Activated B cell treated with CpG ODN at 0.5 μM for 24 hours (primary cell): ENCODE results near the gene APP. TPM values are rescaled to one million over a fixed set of nuclear protein-coding genes. Genes with fewer than 3 reads are reported as not detected.

Source experiments
- ATAC-seq: fragments of 200-7000 bp; cut with Tn5 transposase; one replicate; pipeline ENCODE4 v1.10.0; 2021; ENCODE audit warnings: low read depth, mild to moderate bottlenecking, moderate library complexity
- CTCF ChIA-PET: fragments of 350-600 bp; sonication (Branson Sonifier 250); formaldehyde crosslinking; loops from one replicate; lab custom pipeline; 2021; ENCODE audit warnings: antibody characterized with exemption; lab: Charles Lee
- POLR2A ChIA-PET: fragments of 350-600 bp; sonication (Branson Sonifier 250); formaldehyde crosslinking; loops from one replicate; lab custom pipeline; 2021; ENCODE audit warnings: antibody characterized with exemption; lab: Charles Lee
- DNase-seq: peaks from one replicate; pipeline ENCODE4 v3.0.0; 2022
- H3K27ac Mint-ChIP-seq: one replicate; pipeline ENCODE4 v1.8.0; 2020; ENCODE audit warnings: mixed read lengths
- H3K27me3 Mint-ChIP-seq: one replicate; pipeline ENCODE4 v1.8.0; 2021; ENCODE audit warnings: mixed read lengths
- H3K36me3 Mint-ChIP-seq: one replicate; pipeline ENCODE4 v1.8.0; 2021; ENCODE audit warnings: low read depth, mixed read lengths
- H3K4me1 Mint-ChIP-seq: one replicate; pipeline ENCODE4 v1.8.0; 2021; ENCODE audit warnings: mixed read lengths
- H3K4me3 Mint-ChIP-seq: one replicate; pipeline ENCODE4 v1.8.0; 2020; ENCODE audit warnings: mild to moderate bottlenecking, mixed read lengths
- H3K9me3 Mint-ChIP-seq: one replicate; pipeline ENCODE4 v1.8.0; 2020; ENCODE audit warnings: mixed read lengths
- CTCF ChIP-seq: fragments of 200-600 bp; IDR thresholded peaks from one replicate; pipeline ENCODE4 v1.8.0; 2022; ENCODE audit warnings: antibody characterized with exemption, mild to moderate bottlenecking
- intact Hi-C: fragments of 100-400 bp; cut with micrococcal nuclease; formaldehyde crosslinking; loops from one replicate; pipeline ENCODE4 v1.15.1; 2024
- total RNA-seq: library from RNA; stranded (reverse); gene quantifications from 2 replicates; pipeline ENCODE4 v1.2.3, GENCODE V29; 2022

Gene APP
- total RNA-seq = 28.2 and 32.1 TPM in 2 replicates

- ChIA-PET CTCF (interaction anchor here (0.6 to 2.7 kb wide), 13 partner anchors 12 to 436 kb away, joined by 3 to 21 read pairs (median 4); partner anchors contain the start of genes ATP5PF and GABPA), POLR2A (interaction anchor here (1.0 to 2.5 kb wide), 2 partner anchors 203 to 274 kb away, joined by 5 to 9 read pairs; no protein-coding TSS in a partner anchor)
- Mint-ChIP-seq H3K36me3 (peaks cover 6% of the 10 kb centered on the region), H3K9me3 (no peaks in the 10 kb centered on the region), H3K27ac (no peak within 1 kb of the TSS), H3K4me1 (peaks cover 18% of the 10 kb centered on the region), H3K4me3 (peak within 1 kb of the TSS; percentile 91), H3K27me3 (peaks cover 8% of the 10 kb centered on the region)
- DNase-seq = peak; percentile 96
- peak; percentile 48 for TF ChIP-seq CTCF
- ATAC-seq = peak; percentile 90
- intact Hi-C loops = loop anchor here (1.0 kb wide), 4 partner anchors 207 to 562 kb away; no protein-coding TSS in a partner anchor
Measured at GRCh38 chr21:26170471-26171257, at the start of gene APP. Gene APP (minus strand): TSS chr21:26170770. CDS start chr21:26170620, 150 bp downstream.

DNA sequence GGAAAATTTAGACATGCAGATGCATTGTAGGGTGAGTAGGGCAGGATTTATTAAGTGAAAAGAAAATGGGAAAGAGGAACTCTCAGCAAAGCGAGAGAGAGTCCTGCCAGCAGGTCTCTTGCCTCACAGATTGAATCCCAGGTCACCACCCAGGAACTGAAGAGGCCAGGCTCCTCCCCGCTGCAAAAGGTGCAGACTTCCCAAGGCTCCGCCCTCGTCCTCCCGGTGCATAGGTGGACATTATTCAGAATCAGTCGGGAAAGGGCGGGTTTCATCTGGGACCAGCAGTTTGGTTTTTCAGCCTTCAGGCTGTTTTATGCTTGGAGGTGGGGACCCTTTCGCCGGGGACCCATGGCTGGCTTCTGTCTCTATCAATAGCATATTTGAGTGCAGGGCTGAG lies 41.6 kb upstream of the APP start:
- no peak overlapping the region for H3K4me3 Mint-ChIP-seq
- intact Hi-C loops = no loop called here
- CTCF ChIA-PET = no interaction called here
- no peaks in the 10 kb centered on the region for H3K36me3 Mint-ChIP-seq
- peaks cover 3% of the 10 kb centered on the region for H3K9me3 Mint-ChIP-seq
- ATAC-seq = no peak
- POLR2A ChIA-PET = no interaction called here
- DNase-seq = no peak
- no peak for TF ChIP-seq CTCF
- no peak overlapping the region for H3K27ac Mint-ChIP-seq
- no peaks in the 10 kb centered on the region for H3K27me3 Mint-ChIP-seq
- no peaks in the 10 kb centered on the region for H3K4me1 Mint-ChIP-seq

DNA sequence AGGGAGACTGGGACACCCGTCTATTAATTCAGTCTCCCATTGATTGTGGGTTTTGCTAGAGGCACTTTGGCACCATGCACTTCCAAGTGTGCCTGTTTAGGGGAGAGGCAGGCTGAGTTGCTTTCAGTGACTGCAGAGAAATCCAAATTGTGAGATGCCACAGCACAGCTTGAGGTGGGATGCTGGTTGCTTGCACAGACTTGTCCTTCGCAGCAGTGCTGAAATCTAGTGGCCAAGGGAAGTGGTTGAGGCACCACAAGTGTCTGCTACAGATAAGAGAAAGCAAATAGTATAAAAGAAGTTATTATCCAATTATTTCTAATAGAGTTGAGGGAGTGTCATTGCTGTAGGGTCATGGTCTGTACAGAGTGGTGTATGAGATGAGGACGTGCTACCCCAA lies 40.0 kb upstream of the APP start:
- ChIA-PET CTCF (no interaction called here), POLR2A (no interaction called here)
- DNase-seq (no peak), ATAC-seq (no peak)
- Mint-ChIP-seq H3K36me3 (no peaks in the 10 kb centered on the region), H3K27me3 (no peaks in the 10 kb centered on the region), H3K4me3 (no peak overlapping the region), H3K9me3 (no peaks in the 10 kb centered on the region), H3K4me1 (no peaks in the 10 kb centered on the region), H3K27ac (no peak overlapping the region)
- TF ChIP-seq CTCF = no peak
- intact Hi-C loops = no loop called here

GRCh38 chr21:26207021-26207420 lies 36.5 kb upstream of the APP start:
- ChIA-PET CTCF (no interaction called here), POLR2A (no interaction called here)
- intact Hi-C loops = no loop called here
- no peaks in the 10 kb centered on the region for H3K4me1 Mint-ChIP-seq
- no peak for DNase-seq
- ATAC-seq = no peak
- H3K4me3 Mint-ChIP-seq = no peak overlapping the region
- H3K27ac Mint-ChIP-seq = no peak overlapping the region
- no peaks in the 10 kb centered on the region for H3K27me3 Mint-ChIP-seq
- no peaks in the 10 kb centered on the region for H3K9me3 Mint-ChIP-seq
- H3K36me3 Mint-ChIP-seq = no peaks in the 10 kb centered on the region
- TF ChIP-seq CTCF = no peak

- CTCF ChIA-PET = no interaction called here
- Mint-ChIP-seq H3K27me3 (no peaks in the 10 kb centered on the region), H3K4me1 (no peaks in the 10 kb centered on the region), H3K36me3 (no peaks in the 10 kb centered on the region), H3K27ac (no peak overlapping the region), H3K9me3 (no peaks in the 10 kb centered on the region), H3K4me3 (no peak overlapping the region)
- TF ChIP-seq CTCF = no peak
- DNase-seq = no peak
- intact Hi-C loops = no loop called here
- POLR2A ChIA-PET = no interaction called here
- ATAC-seq = no peak
Measured at GRCh38 chr21:26199456-26199855, 28.9 kb upstream of the APP start.
